EH (cell line): ENCODE data around the gene MS4A2.
"Not testable (repeated sequence)": the region's sequence is repeated elsewhere in the genome, so short reads cannot be mapped to it uniquely, and the experiment has no call there.

Experiments
- DNase-seq: peaks from one replicate; pipeline ENCODE4 v3.0.0-alpha.2; 2015; ENCODE audit warnings: low read depth

The MS4A2 gene

DNA sequence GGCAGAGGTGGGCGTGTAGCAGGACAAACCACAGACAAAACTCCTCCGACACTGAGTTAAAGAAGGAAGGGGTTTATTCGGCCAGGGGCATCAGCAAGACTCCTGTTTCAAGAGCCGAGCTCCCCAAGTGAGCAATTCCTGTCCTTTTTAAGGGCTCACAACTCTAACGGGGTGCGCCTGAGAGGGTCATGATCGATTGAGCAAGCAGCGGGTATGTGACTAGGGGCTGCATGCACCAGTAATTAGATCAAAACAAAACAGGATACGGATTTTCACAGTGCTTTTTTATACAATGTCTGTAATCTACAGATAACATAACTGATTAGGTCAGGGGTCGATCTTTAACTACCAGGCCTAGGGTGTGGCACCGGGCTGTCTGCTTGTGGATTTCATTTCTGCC lies 12.9 kb downstream of the MS4A2 start:
- not testable (repeated sequence) for DNase-seq

DNA sequence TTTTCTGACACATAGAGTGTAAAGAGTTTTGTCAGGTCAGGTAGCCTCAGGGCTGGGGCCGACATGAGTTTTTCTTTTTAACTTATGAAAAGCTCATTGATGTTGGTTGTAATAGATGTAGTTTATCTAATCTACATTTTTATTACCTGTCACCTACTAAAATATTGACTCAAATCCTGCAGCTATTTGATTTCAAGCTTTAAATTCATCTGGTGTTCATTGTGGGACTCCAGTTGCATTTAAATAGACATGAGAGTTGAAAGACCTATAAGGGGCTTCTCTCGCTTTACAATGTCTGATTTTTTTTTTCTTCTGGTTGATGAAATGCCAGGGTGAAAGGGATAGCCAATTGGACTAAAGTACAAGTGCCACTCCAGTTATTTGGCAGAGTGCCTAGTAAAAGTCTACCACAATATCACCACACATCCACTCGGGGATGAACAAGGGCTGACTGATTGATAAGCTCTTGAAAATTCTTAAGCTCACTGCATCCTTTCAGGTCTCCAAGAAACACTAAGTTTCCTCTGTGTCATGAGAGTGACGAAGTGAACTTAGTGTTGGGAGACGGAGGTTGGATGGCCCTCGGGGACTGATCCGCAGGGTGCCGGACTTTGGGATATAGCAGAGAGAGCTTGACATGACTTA lies 16.1 kb downstream of the MS4A2 start:
- DNase-seq = not testable (repeated sequence)

DNA sequence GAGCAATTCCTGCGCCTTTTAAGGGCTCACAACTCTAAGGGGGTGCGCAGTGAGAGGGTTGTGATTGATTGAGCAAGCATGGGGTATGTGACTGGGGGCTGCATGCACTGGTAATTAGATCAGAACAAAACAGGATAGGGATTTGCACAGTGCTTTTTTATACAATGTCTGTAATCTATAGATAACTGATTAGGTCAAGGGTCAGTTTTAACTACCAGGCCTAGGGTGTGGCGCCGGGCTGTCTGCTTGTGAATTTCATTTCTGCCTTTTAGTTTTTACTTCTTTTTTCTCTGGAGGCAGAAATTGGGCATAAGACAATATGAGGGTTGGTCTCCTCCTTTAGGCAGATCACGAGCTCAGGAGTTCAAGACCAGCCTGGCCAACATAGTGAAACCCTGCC lies 20.2 kb downstream of the MS4A2 start:
- DNase-seq = not testable (repeated sequence)

DNA sequence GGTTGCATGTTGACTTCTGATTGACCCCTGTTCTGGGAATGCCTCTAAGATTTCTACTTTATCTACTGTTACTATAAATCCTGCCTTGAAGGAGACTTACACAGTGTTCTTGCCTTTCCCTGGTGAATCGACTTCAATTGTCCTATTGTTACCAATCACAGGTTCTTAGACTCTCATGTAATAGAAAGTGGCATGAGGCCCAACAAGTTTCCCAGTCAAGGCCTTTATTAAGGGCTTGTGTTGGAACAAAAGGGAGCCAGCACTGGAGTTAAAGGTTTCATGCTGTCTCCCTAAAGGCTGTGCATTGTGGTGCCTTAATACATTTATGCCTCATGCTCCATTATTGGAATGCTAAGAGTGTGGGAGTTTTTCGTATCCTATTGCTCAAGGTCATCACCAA lies 23.3 kb downstream of the MS4A2 start:
- no peak for DNase-seq

DNA sequence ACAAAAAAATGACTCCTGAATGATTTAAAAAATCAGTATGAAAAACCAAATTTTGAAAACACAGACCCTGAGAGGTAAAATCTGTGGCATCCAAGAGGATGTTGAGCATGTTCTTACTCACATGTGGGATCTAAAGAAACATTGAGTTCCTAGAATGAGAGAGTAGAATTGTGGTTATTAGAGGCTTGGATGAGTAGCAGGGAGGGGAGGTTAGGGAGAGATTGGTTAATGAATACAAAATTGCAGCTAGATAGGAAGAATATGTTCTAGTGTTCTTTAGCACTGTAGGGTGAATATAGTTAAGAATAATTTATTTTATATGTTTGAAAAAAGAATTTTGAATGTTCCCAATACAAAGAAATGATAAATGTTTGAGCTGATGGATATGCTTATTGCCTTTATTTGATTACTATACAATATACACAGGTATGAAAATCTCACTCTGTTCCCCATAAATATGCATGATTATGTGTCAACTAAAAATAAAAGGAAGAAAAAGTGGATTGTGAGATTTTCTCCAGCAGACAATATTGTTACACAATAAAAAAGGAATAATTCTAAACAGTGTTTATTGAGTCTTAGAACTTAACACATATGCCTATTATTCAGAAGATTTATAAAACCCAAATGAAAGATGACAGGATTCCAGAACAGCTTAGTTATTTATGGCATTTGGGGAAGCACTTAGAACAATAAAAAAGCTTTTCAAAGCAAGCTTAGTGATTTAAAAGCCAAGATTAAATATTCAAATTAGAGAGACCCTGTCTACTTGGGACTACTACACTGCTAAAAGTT lies 28.7 kb downstream of the MS4A2 start:
- no peak for DNase-seq

DNA sequence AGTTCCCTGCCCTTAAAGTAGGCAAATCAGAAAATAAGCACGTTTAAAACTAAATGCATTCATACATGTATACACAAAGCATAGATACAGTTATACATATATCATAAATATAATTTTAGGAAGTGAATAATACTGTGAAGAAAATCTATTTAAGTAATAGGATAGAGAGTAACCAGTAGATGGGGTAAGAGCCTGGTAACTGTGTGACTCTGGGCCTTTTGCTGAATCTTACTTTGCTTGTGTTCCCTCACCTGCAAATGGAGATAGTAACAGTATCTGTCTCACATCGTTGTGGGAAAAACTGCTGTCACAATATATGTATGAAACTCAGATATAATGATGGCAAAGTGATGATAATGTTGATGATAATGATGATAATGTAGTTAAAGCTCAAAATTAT lies 29.9 kb downstream of the MS4A2 start:
- no peak for DNase-seq

DNA sequence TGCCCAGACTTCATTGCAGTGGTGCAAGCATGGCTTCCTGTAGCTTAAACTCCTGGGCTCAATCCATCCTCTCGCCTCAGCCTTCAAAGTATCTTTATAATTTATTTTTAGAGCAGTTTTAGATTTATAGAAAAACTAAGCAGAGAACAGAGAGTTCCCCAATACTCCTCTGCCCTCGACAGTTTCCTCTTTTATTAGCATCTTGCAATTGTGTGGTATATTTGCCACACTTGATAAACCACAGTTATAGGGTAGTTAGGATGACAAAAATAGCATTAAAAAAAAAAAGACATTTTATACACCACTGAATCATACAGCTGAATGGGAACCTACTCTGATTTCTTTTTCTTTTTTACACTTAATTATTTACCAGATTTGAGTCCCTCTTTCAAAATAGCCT lies 31.2 kb downstream of the MS4A2 start:
- DNase-seq = no peak

DNA sequence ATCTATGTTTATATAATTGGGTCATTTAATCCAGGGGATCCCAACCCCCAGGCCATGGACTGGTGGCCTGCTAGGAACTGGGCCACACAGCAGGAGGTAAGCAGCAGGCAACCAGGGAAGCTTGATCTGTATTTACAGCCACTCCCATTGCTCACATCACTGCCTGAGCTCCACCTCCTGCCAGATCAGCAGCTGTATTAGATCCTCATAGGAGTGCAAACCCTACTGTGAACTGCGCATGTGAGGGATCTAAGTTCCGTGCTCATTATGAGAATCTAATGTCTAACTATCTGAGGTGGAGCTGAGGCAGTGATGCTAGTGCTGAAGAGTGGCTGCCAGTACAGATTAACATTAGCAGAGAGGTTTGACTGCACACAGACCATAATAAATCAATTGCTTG lies 32.8 kb downstream of the MS4A2 start:
- DNase-seq = no peak

DNA sequence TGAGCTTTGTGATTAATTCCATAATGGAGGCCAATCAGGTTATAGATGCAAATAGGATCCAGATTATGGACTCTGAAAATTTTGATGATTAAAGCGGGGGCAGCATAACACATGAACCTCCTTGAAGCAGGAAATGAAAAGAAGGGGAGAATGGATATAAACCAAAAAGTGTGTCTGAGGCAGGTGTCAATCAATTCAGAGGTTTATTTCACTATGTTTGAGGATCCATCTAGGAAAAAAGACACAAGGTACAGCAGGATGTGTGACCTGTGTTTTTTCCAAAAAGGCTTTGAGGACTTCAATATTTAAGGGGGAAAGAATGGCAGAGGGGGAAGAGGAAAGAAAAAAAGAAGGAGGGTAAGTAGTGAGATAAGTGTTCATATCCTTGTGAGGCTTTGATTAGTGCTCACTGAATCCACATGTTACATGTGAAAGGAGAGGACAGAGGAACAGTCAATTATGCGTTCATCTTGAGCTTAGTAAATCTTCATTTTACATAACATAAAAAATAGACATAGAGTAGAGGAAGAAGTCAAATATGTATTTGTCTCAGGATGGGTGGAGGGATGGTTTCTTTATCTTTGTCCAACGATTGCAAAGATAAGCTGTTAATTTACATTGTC lies 34.1 kb downstream of the MS4A2 start:
- no peak for DNase-seq

DNA sequence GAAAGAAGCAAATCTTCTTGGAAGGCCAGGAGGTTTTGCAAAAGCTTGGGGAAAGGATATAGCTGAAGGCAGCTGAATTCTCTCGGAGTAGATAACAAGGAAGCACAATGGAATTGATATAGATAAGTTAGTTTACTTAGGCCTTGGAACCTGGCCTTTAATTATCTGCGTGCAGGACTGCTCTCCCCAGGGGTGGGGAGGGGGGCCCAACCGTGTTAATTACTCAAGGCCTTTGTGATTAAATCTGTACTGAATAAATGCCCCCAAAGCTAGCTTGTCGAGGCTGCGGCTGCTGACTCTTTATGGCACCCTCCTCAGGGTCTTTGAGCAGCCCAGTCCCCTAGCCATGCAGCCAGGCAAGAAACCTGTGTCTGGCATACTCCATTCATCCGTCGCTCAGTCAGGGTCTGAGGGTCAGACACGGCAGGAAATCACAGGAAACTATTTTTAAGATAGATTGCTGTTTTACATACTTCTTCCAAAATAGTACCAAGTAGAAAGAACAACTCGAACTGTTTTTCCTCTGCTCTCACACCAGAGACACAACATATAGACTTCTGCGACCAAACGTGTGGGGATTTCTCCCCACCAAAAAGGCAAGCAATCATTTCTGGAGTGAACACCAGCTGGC lies 36.5 kb downstream of the MS4A2 start:
- no peak for DNase-seq

DNA sequence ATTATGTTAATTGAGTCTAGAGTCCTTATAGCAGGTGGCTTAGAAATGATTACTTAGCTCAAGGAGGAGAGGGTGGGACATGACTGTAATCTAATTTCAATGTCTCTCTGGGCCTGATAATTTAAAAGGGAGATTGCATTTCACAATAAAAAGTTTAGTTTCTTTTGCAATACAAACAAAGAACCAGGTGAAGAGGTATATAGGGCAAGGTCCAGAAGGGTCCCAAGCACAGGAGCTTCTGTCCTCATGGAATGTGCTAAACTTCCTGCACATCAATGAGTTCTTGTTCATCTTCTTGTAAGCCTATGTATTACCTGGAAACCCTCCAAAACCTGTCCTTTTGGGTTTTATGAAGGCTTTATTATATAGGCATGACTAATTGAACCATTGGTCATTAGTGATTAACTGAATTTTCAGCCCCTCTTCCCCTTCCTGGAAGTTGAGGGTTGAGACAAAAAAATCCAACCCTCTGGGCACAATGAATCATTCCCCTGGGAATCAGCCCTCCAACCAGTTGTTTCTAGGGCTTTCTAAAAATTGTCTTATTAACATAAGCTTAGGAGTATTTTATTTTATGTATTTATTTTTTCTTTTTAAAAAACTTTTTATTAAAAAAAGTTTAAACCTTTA lies 37.6 kb downstream of the MS4A2 start:
- DNase-seq = no peak

DNA sequence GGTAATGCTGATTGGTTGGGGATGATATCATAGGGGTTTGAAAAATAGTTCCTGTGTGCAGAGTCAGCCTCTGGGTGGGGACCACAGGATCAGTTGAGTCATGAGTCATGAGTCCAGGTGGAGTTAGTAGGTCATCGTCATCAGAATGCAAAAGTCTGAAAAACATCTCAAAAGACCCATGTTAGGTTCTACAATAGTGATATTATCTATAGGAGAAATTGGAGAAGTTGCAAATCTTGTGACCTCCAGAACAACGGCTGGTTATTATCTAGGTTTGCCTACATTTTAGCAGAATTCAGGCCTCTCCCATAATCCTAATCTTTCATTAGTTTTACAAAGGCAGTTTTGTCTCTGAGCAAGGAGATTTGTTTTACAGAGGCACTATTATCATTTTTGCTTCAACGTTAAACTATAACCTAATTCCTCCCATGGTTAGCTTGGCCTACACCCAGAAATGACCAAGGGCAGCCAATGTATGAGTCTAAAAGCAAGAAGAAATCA lies 38.9 kb downstream of the MS4A2 start:
- no peak for DNase-seq

DNA sequence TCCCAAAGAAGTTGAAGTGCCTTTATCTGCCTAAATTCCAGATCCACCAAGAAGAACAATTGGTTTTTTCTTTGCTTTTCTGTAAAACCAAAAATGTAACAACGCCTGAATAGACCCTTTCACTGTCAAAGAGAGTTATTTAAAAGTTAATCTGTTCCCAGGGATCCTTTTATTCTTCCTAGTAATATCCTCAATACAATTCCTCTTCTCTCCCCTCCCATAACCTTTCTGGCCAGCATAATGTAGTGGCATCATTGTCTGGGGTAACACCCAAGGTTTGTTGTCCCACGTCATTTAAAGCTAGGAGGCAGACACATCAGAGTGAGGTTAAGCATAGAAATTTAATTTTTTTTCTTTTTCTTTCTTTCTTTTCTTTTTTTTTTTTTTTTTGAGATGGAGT lies 39.9 kb downstream of the MS4A2 start:
- DNase-seq = no peak

DNA sequence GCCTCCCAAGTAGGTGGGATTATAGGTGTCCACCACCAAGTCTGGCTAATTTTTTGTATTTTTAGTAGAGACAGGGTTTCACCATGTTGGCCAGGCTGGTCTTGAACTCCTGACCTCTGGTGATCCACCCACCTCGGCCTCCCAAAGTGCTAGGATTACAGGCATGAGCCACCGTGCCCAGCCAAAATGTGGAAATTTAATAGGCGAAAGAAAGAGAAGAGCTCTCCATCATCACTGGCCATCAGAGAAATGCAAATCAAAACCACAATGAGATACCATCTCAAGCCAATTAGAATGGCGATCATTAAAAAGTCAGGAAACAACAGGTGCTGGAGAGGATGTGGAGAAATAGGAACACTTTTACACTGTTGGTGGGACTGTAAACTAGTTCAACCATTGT lies 40.4 kb downstream of the MS4A2 start:
- not testable (repeated sequence) for DNase-seq

DNA sequence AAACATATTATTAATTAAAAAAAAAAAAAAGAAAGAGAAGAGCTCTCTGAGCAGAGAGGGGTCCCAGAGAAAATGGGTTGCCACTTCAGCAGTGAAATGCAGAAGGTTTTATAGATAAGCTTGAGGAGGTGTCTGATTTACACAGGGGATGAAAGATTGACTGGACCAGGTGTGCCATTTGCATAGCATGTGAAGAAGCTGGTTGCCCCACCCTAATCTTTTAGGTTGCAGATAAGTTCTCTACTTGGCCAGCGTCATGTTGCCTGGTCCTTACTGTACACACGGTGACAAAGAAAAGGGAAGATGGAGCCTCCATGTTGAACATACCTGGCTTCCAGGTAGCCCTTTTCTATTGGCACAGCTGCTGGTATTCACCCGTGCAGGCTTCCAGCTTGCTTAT lies 41.4 kb downstream of the MS4A2 start:
- no peak for DNase-seq

DNA sequence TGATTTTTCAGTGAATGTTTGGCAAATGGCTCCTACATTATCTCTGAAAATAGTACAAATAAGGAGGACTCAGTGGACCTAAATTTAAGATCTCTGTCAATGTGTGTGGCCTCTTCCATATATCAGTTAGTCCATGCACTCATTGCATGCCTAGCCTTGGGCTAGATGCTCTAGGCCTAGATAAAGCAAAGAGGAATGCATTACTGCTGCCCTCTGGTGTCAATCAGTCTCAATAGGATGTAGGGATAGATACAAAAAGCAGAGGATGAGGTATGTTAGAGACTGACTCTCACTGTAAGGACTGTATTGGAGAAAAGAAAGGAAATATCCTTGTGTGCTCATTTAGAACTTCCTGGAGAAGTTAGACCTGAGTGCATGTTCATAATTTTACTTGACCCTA lies 42.0 kb downstream of the MS4A2 start:
- DNase-seq = no peak

DNA sequence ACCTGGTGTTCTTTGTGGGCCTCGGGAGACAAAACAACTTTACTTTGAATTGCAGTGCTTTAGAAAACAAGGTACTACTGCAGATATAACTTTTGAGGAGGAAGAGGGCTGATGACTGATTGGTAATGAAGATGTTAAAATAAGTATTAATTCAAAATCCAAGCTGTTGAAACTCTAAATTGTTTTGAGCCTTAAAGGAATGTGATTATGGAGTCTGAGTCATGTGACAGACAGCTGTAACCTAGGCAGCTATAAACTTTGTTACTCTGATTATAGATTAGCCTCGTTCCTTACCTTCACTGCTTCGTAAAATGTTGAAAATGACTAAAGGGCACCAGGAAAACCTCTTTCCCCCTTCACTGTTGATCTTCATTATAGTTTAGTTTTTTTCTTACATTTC lies 43.4 kb downstream of the MS4A2 start:
- DNase-seq = no peak

DNA sequence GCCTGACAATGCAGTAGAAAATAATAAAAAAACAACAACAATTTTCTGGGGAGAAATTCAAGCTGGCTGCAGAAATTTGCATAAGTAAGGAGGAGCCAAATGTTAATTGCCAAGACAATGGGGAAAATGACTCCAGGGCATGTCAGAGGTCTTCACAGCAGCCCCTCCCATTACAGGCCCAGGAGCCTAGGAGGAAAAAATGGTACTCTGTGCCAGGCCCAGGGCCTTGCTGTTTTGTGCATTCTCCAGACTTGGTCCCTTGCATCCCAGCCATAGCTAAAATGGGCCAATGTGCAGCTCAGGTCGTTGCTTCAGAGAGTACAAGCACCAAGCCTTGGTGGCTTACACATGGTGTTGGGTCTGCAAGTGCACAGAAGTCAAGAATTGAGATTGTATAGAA lies 45.5 kb downstream of the MS4A2 start:
- DNase-seq = no peak

DNA sequence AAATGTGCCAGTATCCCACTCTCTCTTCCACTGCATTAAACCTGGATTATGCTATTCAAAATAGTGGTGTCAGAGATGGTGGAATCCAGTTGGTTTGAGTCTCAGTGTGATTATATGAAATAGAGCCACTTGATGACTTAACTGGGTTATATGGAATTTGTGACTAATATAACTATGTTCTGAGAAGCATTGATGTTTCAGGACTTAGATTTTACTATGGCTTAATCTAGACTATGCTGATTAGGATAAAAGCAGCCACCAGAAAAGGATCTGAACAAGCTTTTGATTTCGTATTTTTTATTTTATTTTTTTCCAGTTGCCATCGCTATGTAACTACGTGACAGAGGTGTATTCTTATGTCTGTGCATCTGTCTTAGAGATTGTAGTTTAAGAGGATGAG lies 55.3 kb downstream of the MS4A2 start:
- no peak for DNase-seq

DNA sequence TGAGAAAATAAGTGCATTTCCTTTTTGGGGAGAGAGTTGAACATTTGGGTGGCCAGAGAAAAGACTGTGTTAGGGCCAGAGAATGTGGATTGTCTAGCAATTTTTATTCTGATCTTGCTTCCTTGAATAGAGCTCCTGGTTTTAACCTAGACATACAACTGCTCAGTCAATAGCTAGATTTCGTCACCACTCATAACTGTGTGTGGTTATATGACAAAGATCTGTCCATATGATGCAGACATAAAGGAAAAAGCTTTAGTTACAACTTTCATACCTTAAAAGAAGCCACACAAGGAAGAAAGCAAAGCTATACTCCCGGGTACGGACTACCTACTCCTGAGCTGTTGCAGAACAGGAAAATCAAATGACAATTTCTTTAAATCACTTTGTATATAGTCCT lies 57.2 kb downstream of the MS4A2 start:
- no peak for DNase-seq
